Osteocyte (in vitro differentiated cells): Measurements from ENCODE around the gene PKP3. TPM values are rescaled to one million over a fixed set of nuclear protein-coding genes. Genes with fewer than 3 reads are reported as not detected.
A peak's percentile ranks its signal among the peaks of the same experiment; 100 is the strongest.
"Not testable (repeated sequence)": the region's sequence is repeated elsewhere in the genome, so short reads cannot be mapped to it uniquely, and the experiment has no call there.

ENCODE experiments used
- DNase-seq: peaks from one replicate; pipeline ENCODE4 v3.0.0; 2021; ENCODE audit warnings: mixed read lengths; ENCODE audit not compliant: unreplicated experiment; ENCODE audit errors: extremely low spot score
- H3K27ac Mint-ChIP-seq: one replicate; pipeline ENCODE4 v1.8.0; 2021; ENCODE audit warnings: mild to moderate bottlenecking, mixed read lengths; ENCODE audit not compliant: unreplicated experiment
- H3K27me3 Mint-ChIP-seq: one replicate; pipeline ENCODE4 v1.8.0; 2021; ENCODE audit warnings: mixed read lengths; ENCODE audit not compliant: unreplicated experiment
- H3K36me3 Mint-ChIP-seq: one replicate; pipeline ENCODE4 v1.8.0; 2021; ENCODE audit warnings: mixed read lengths; ENCODE audit not compliant: unreplicated experiment
- H3K4me1 Mint-ChIP-seq: one replicate; pipeline ENCODE4 v1.8.0; 2021; ENCODE audit warnings: mixed read lengths; ENCODE audit not compliant: unreplicated experiment
- H3K4me3 Mint-ChIP-seq: one replicate; pipeline ENCODE4 v1.8.0; 2021; ENCODE audit warnings: mild to moderate bottlenecking, moderate library complexity, mixed read lengths; ENCODE audit not compliant: unreplicated experiment
- H3K9me3 Mint-ChIP-seq: one replicate; pipeline ENCODE4 v1.8.0; 2021; ENCODE audit warnings: mixed read lengths; ENCODE audit not compliant: unreplicated experiment
- CTCF ChIP-seq: fragments of 200-600 bp; sonication (generic); IDR thresholded peaks from 2 replicates; pipeline ENCODE4 v1.5.0; 2021; ENCODE audit warnings: antibody characterized with exemption, mild to moderate bottlenecking, moderate library complexity
- long read RNA-seq: library from polyadenylated mRNA; unstranded; transcript quantifications from one replicate; pipeline ENCODE4 v2.0.0, GENCODE V29; 2021
- total RNA-seq: library from RNA; stranded (reverse); gene quantifications from 2 replicates; pipeline ENCODE4 v1.2.1, GENCODE V29; 2021

Gene PKP3
- total RNA-seq = 0.40 and 0.50 TPM in 2 replicates
- long read RNA-seq = 0 reads

GRCh38 chr11:394034-394857 lies at the start of gene PKP3:
Gene PKP3 (plus strand): TSS chr11:394209. CDS start chr11:394293, 84 bp downstream.
- no peaks in the 10 kb centered on the region for H3K27me3 Mint-ChIP-seq
- no peak for TF ChIP-seq CTCF
- H3K27ac Mint-ChIP-seq = peak within 1 kb of the TSS; percentile 75
- no peaks in the 10 kb centered on the region for H3K9me3 Mint-ChIP-seq
- no peak within 1 kb of the TSS for H3K4me3 Mint-ChIP-seq
- DNase-seq = no peak
- no peaks in the 10 kb centered on the region for H3K36me3 Mint-ChIP-seq
- peaks cover 18% of the 10 kb centered on the region for H3K4me1 Mint-ChIP-seq

- no peak overlapping the region for H3K4me3 Mint-ChIP-seq
- TF ChIP-seq CTCF = no peak
- H3K9me3 Mint-ChIP-seq = no peaks in the 10 kb centered on the region
- H3K27ac Mint-ChIP-seq = no peak overlapping the region
- DNase-seq = no peak
- H3K27me3 Mint-ChIP-seq = peaks cover 5% of the 10 kb centered on the region
- peaks cover 4% of the 10 kb centered on the region for H3K4me1 Mint-ChIP-seq
- no peaks in the 10 kb centered on the region for H3K36me3 Mint-ChIP-seq
These were observed 49.0 kb upstream of the PKP3 start for GRCh38 chr11:344836-345578.

GRCh38 chr11:346529-346928 lies 47.5 kb upstream of the PKP3 start:
- Mint-ChIP-seq H3K27ac (no peak overlapping the region), H3K9me3 (no peaks in the 10 kb centered on the region), H3K4me3 (no peak overlapping the region), H3K4me1 (peaks cover 13% of the 10 kb centered on the region), H3K27me3 (no peaks in the 10 kb centered on the region), H3K36me3 (no peaks in the 10 kb centered on the region)
- DNase-seq = no peak
- no peak for TF ChIP-seq CTCF

- not testable (repeated sequence) for H3K27me3 Mint-ChIP-seq, H3K9me3 Mint-ChIP-seq, H3K36me3 Mint-ChIP-seq, H3K27ac Mint-ChIP-seq, DNase-seq, H3K4me3 Mint-ChIP-seq
- peaks cover 29% of the 10 kb centered on the region for H3K4me1 Mint-ChIP-seq
These were observed 44.6 kb upstream of the PKP3 start for GRCh38 chr11:349270-349954.

- peaks cover 35% of the 10 kb centered on the region for H3K4me1 Mint-ChIP-seq
- not testable (repeated sequence) for H3K27ac Mint-ChIP-seq, H3K36me3 Mint-ChIP-seq, H3K27me3 Mint-ChIP-seq, H3K9me3 Mint-ChIP-seq, DNase-seq, H3K4me3 Mint-ChIP-seq
These were observed 43.8 kb upstream of the PKP3 start for GRCh38 chr11:350033-350722.
